H1 (cell line): Measurements from ENCODE around the gene PLXNA4. TPM values are rescaled to one million over a fixed set of nuclear protein-coding genes. Genes with fewer than 3 reads are reported as not detected.

Source experiments
- BCL11A ChIP-seq, 2 experiments: IDR thresholded peaks; one replicate each; pipeline ENCODE4 v1.6.1; 2011; ENCODE audit warnings: low read depth in 2 of 2, low read length in 2 of 2, mild to moderate bottlenecking in 2 of 2
- CHD7 ChIP-seq: fragments of 300-600 bp; sonication (generic); IDR thresholded peaks from 2 replicates; pipeline ENCODE4 v1.7.1; 2012; ENCODE audit warnings: low read length, moderate library complexity, mild to moderate bottlenecking, inconsistent platforms; ENCODE audit not compliant: insufficient replicate concordance
- CTCF ChIP-seq, 3 experiments: IDR thresholded peaks; 1 replicate in 2 of 3; 2 replicates in 1 of 3; pipeline versions ENCODE4 v1.5.1 to v1.6.1; 2011; ENCODE audit warnings: low read length in 3 of 3, mild to moderate bottlenecking in 3 of 3, inconsistent platforms in 2 of 3, low read depth in 1 of 3, moderate library complexity in 1 of 3; ENCODE audit not compliant: insufficient read depth in 1 of 3; ENCODE audit errors: control extremely low read depth in 1 of 3
- HDAC2 ChIP-seq, 2 experiments: fragments of 300-600 bp in 1 of 2; sonication (generic) in 1 of 2; IDR thresholded peaks; 2 replicates each; pipeline ENCODE4 v1.6.1; 2011 to 2012; ENCODE audit warnings: low read depth in 2 of 2, low read length in 2 of 2, mild to moderate bottlenecking in 2 of 2, moderate library complexity in 2 of 2, borderline replicate concordance in 1 of 2, inconsistent platforms in 1 of 2
- NRF1 ChIP-seq: IDR thresholded peaks from 2 replicates; pipeline ENCODE4 v1.6.1; 2011; ENCODE audit warnings: mild to moderate bottlenecking, low read depth, low read length, improper control_type of control experiment
- POLR2A ChIP-seq, 2 experiments: IDR thresholded peaks; 1 replicate in 1 of 2; 2 replicates in 1 of 2; pipeline ENCODE4 v1.6.1; 2011; ENCODE audit warnings: low read depth in 2 of 2, low read length in 2 of 2, mild to moderate bottlenecking in 2 of 2; ENCODE audit errors: control extremely low read depth in 1 of 2
- RBBP5 ChIP-seq: IDR thresholded peaks from 2 replicates; pipeline ENCODE4 v1.7.1; 2012; ENCODE audit warnings: low read depth, mild to moderate bottlenecking, inconsistent platforms, low read length, moderate library complexity, borderline replicate concordance
- SIRT6 ChIP-seq: IDR thresholded peaks from one replicate; pipeline ENCODE4 v1.7.1; 2012; ENCODE audit warnings: low read length, inconsistent platforms
- SP2 ChIP-seq: IDR thresholded peaks from 2 replicates; pipeline ENCODE4 v1.6.1; 2012; ENCODE audit warnings: mild to moderate bottlenecking, low read length, inconsistent platforms
- polyA plus RNA-seq, 7 experiments: library from polyadenylated mRNA; depleted of rRNA in 3 of 7; stranded (reverse) in 5 of 7; unstranded in 2 of 7; fragments of >200 nt in 5 of 7; fragments of 200-250 nt in 2 of 7; gene quantifications; 1 replicate in 5 of 7; 2 replicates in 1 of 7; 4 replicates in 1 of 7; pipeline versions ENCODE4 v1.2.1 to v1.2.3, GENCODE V29; 2011 to 2013; ENCODE audit warnings: missing spikeins in 2 of 7, mixed read lengths in 2 of 7
- total RNA-seq: library from RNA; stranded (reverse); fragmentation: NEBNext Ultra II Directional; extraction: Animal tissue kit (Norgen Biotek cat#: 25700); gene quantifications from 2 replicates; pipeline ENCODE4 v1.2.1, GENCODE V29; 2021

Gene PLXNA4
- total and polyA plus RNA-seq, 2 of the 8 experiments (the other 6 are each of a cell fraction or from before 2014, with no cell fraction given): 0.76 to 0.79 TPM

GRCh38 chr7:132610995-132611394, 34.7 kb upstream of the PLXNA4 start (continued):
- no peak for TF ChIP-seq CHD7
- TF ChIP-seq BCL11A (IDR thresholded peaks at IDR 0.05; ENCODE audit: low read depth in 2 of 2, low read length in 2 of 2): no peak
- TF ChIP-seq SP2: no peak
- no peak for TF ChIP-seq SIRT6
- no peak for TF ChIP-seq NRF1
- no peak for TF ChIP-seq CTCF (IDR thresholded peaks at IDR 0.05; ENCODE audit: control extremely low read depth in 1 of 3, insufficient read depth in 1 of 3, low read depth in 1 of 3, low read length in 3 of 3)
- no peak for TF ChIP-seq POLR2A (IDR thresholded peaks at IDR 0.05; ENCODE audit: control extremely low read depth in 1 of 2, low read depth in 2 of 2, low read length in 2 of 2)
- TF ChIP-seq HDAC2 (IDR thresholded peaks at IDR 0.05; ENCODE audit: borderline replicate concordance in 1 of 2, low read depth in 2 of 2, low read length in 2 of 2): no peak
- no peak for TF ChIP-seq RBBP5
